Peyer's patch (tissue), 4 donors: ENCODE measurements around the gene TSHZ3. TPM values are rescaled to one million over a fixed set of nuclear protein-coding genes. Genes with fewer than 3 reads are reported as not detected.

Experiments
- DNase-seq, 3 donors: peaks; one replicate each; pipeline ENCODE4 v3.0.0-alpha.2; 2017 to 2019
- H3K27ac ChIP-seq, 4 donors: fragments of 200-600 bp; sonication (generic); one replicate each; pipeline ENCODE4 v1.5.1; 2016 to 2019
- H3K27me3 ChIP-seq, 2 donors: fragments of 200-600 bp; sonication (generic); one replicate each; pipeline ENCODE4 v1.5.1; 2019
- H3K36me3 ChIP-seq, 3 donors: fragments of 200-600 bp; sonication (generic); one replicate each; pipeline ENCODE4 v1.5.1; 2016 to 2019
- H3K4me1 ChIP-seq, 4 donors: fragments of 200-600 bp; sonication (generic); one replicate each; pipeline ENCODE4 v1.5.1; 2016 to 2019
- H3K4me3 ChIP-seq, 4 donors: fragments of 200-600 bp; sonication (generic); 1 replicate in 3 of 4; 2 replicates in 1 of 4; pipeline ENCODE4 v1.5.1; 2016 to 2019; ENCODE audit warnings: mild to moderate bottlenecking in 1 of 4
- H3K9me3 ChIP-seq, 4 donors: fragments of 200-600 bp; sonication (generic); one replicate each; pipeline ENCODE4 v1.5.1; 2016 to 2019; ENCODE audit warnings: mild to moderate bottlenecking in 1 of 4
- POLR2A ChIP-seq, 2 donors: fragments of 450-650 bp; IDR thresholded peaks; one replicate each; pipeline ENCODE4 v1.5.1; 2017; ENCODE audit warnings: antibody characterized with exemption in 2 of 2, mild to moderate bottlenecking in 2 of 2, moderate library complexity in 2 of 2
- total RNA-seq, 4 donors: library from RNA; depleted of rRNA; stranded (reverse); fragments of >200 nt; gene quantifications; one replicate each; pipeline ENCODE4 v1.1.0, GENCODE V29; 2016
- TF ChIP-seq, protein P1 (sequence below), 6 experiments: fragments of 450-650 bp in 4 of 6; fragments of 200-600 bp in 2 of 6; sonication (generic) in 1 of 6; IDR thresholded peaks; one replicate each; pipeline ENCODE4 v1.5.1; 2017 to 2019; ENCODE audit warnings: antibody characterized with exemption in 6 of 6, mild to moderate bottlenecking in 3 of 6, moderate library complexity in 1 of 6

TSHZ3 gene
- total RNA-seq, 4 donors from 2014 or later = 0.70 to 14.0 (median 3.0) TPM

DNA sequence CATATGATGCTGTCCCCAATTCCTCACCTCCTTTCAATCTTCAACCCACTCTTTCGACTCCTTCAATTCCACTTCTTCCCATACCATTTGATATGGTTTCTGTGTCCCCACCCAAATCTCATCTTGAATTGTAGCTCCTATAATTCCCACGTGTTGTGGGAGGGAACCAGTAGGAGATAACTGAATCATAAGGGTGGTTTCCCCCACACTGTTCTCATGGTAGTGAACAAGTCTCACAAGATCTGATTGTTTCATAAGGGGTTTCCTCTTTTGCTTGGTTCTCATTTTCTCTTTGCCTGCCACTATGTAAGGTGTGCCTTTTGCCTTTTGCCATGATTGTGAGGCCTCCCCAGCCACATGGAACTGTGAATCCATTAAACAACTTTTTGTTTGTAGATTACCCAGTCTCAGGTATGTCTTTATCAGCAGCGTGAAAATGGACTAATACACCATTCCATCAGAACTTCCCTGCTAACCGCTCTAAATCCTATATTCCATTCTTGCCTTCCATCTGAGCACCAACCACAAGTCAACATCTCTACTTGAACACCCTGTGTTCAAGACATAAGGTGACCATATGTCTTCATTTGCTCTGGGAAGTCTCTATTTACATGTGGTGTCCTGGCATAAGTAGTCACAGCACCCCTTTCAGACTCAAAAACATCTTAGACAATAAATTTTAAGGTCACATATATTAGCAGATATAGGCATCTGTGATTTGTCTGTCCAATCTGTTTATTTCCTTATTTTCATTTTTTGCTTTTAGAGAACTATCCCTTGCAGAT, 122.9 kb downstream of the TSHZ3 start:
- DNase-seq = no peak
- no peaks in the 10 kb centered on the region for H3K4me1 ChIP-seq
- no peak overlapping the region for H3K4me3 ChIP-seq
- no peaks in the 10 kb centered on the region for H3K36me3 ChIP-seq
- TF ChIP-seq POLR2A (IDR thresholded peaks at IDR 0.05) = no peak
- TF ChIP-seq, protein P1, sequence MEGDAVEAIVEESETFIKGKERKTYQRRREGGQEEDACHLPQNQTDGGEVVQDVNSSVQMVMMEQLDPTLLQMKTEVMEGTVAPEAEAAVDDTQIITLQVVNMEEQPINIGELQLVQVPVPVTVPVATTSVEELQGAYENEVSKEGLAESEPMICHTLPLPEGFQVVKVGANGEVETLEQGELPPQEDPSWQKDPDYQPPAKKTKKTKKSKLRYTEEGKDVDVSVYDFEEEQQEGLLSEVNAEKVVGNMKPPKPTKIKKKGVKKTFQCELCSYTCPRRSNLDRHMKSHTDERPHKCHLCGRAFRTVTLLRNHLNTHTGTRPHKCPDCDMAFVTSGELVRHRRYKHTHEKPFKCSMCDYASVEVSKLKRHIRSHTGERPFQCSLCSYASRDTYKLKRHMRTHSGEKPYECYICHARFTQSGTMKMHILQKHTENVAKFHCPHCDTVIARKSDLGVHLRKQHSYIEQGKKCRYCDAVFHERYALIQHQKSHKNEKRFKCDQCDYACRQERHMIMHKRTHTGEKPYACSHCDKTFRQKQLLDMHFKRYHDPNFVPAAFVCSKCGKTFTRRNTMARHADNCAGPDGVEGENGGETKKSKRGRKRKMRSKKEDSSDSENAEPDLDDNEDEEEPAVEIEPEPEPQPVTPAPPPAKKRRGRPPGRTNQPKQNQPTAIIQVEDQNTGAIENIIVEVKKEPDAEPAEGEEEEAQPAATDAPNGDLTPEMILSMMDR (IDR thresholded peaks at IDR 0.05) = no peak
- H3K27ac ChIP-seq = no peak overlapping the region
- H3K9me3 ChIP-seq = no peaks in the 10 kb centered on the region
- no peaks in the 10 kb centered on the region for H3K27me3 ChIP-seq
